Lung (tissue), 12 donors: ENCODE measurements around the gene SPATA31C1. TPM values are rescaled to one million over a fixed set of nuclear protein-coding genes. Genes with fewer than 3 reads are reported as not detected.
"Not testable (repeated sequence)": the region's sequence is repeated elsewhere in the genome, so short reads cannot be mapped to it uniquely, and the experiment has no call there.

Source experiments
- ATAC-seq: fragments of 200-7000 bp; cut with Tn5 transposase; one replicate; pipeline ENCODE4 v1.9.1; 2020; ENCODE audit warnings: moderate number of reproducible peaks; ENCODE audit not compliant: insufficient read depth, low FRiP score
- DNase-seq, 3 donors: peaks; one replicate each; pipeline ENCODE4 v3.0.0-alpha.2; 2013 to 2017
- H3K27ac ChIP-seq, 2 donors: one replicate each; pipeline ENCODE4 v1.5.1; 2013; ENCODE audit warnings: mild to moderate bottlenecking in 2 of 2, moderate library complexity in 2 of 2, control low read depth in 1 of 2, inconsistent platforms in 1 of 2, low read depth in 1 of 2, low read length in 1 of 2
- H3K27me3 ChIP-seq, 3 donors: one replicate each; pipeline ENCODE4 v1.5.1; 2013; ENCODE audit warnings: low read length in 2 of 3; ENCODE audit not compliant: control insufficient read depth in 3 of 3, insufficient read depth in 3 of 3
- H3K36me3 ChIP-seq, 4 donors: one replicate each; pipeline ENCODE4 v1.5.1; 2013; ENCODE audit warnings: low read length in 4 of 4, mild to moderate bottlenecking in 1 of 4, moderate library complexity in 1 of 4; ENCODE audit not compliant: control insufficient read depth in 4 of 4, insufficient read depth in 4 of 4
- H3K4me1 ChIP-seq, 5 donors: one replicate each; pipeline ENCODE4 v1.5.1; 2013; ENCODE audit warnings: low read length in 5 of 5, mild to moderate bottlenecking in 2 of 5, moderate library complexity in 1 of 5; ENCODE audit not compliant: control insufficient read depth in 5 of 5, insufficient read depth in 5 of 5
- H3K4me3 ChIP-seq: one replicate; pipeline ENCODE4 v1.5.1; 2013; ENCODE audit warnings: mild to moderate bottlenecking, control low read depth, moderate library complexity
- H3K9ac ChIP-seq, 2 donors: one replicate each; pipeline ENCODE4 v1.5.1; 2013; ENCODE audit warnings: low read length in 2 of 2, control low read depth in 1 of 2; ENCODE audit not compliant: insufficient read depth in 1 of 2
- H3K9me3 ChIP-seq, 4 donors: one replicate each; pipeline ENCODE4 v1.5.1; 2013; ENCODE audit warnings: low read length in 3 of 4, mild to moderate bottlenecking in 1 of 4, moderate library complexity in 1 of 4; ENCODE audit not compliant: control insufficient read depth in 4 of 4, insufficient read depth in 3 of 4
- CTCF ChIP-seq: IDR thresholded peaks from 2 replicates; pipeline ENCODE4 v1.5.1; 2012; ENCODE audit warnings: mild to moderate bottlenecking; ENCODE audit errors: control extremely low read depth, extremely low read depth
- WGBS, 2 donors: extraction: QIAGEN DNeasy Blood & Tissue Kit; methylation state at CpG; one replicate each; pipeline ENCODE4 v1.1.7; 2013; 5-methylcytosine and 5-hydroxymethylcytosine counted together
- polyA plus RNA-seq, 2 donors: library from polyadenylated mRNA; stranded (reverse); fragments of 200-250 nt; gene quantifications; one replicate each; pipeline ENCODE4 v1.2.1, GENCODE V29; 2013
- total RNA-seq, 2 donors: library from RNA; depleted of rRNA in 1 of 2; stranded (reverse); fragments of >200 nt in 1 of 2; gene quantifications; one replicate each; pipeline ENCODE4 v1.2.1, GENCODE V29; 2014 to 2021
- donor health status: control.
- donor health status: control.
- donor health status: Bipolar disorder and iron deficiency.
- donor health status: healthy.
- donor health status: DM: yes; HTN: yes; CAD: no.

SPATA31C1 gene
- total and polyA plus RNA-seq, 4 donors: not detected

GRCh38 chr9:87934444-87934843 lies 16.7 kb downstream of the SPATA31C1 start:
- not testable (repeated sequence) for H3K27me3 ChIP-seq, H3K9ac ChIP-seq, H3K36me3 ChIP-seq, H3K4me3 ChIP-seq, ATAC-seq, DNase-seq, H3K9me3 ChIP-seq, H3K4me1 ChIP-seq, H3K27ac ChIP-seq
- WGBS, 2 donors: 88 to 94% methylated on average over 7 of the region's 7 CpGs

- 81% methylated on average over 9 to 12 of the region's 12 CpGs for WGBS, 2 donors
- not testable (repeated sequence) for ATAC-seq, H3K4me1 ChIP-seq
Observed at GRCh38 chr9:87937352-87937751, 19.6 kb downstream of the SPATA31C1 start.

GRCh38 chr9:87937918-87938317 lies 20.2 kb downstream of the SPATA31C1 start:
- not testable (repeated sequence) for H3K9ac ChIP-seq, H3K27me3 ChIP-seq, DNase-seq, H3K27ac ChIP-seq, H3K9me3 ChIP-seq, ATAC-seq, H3K4me3 ChIP-seq, H3K36me3 ChIP-seq, H3K4me1 ChIP-seq
- WGBS, 2 donors: 52 to 68% methylated on average over 9 of the region's 9 CpGs

More at GRCh38 chr9:87937352-87937751, 19.6 kb downstream of the SPATA31C1 start:
- not testable (repeated sequence) for DNase-seq, H3K27ac ChIP-seq, H3K27me3 ChIP-seq, H3K9ac ChIP-seq, H3K9me3 ChIP-seq, H3K36me3 ChIP-seq, H3K4me3 ChIP-seq

GRCh38 chr9:87938336-87938735 lies 20.6 kb downstream of the SPATA31C1 start:
- not testable (repeated sequence) for H3K27me3 ChIP-seq, H3K9me3 ChIP-seq, H3K9ac ChIP-seq, DNase-seq, ATAC-seq, H3K4me3 ChIP-seq, H3K27ac ChIP-seq, H3K36me3 ChIP-seq, H3K4me1 ChIP-seq
- WGBS, 2 donors: 76 to 85% methylated on average over 7 of the region's 12 CpGs

GRCh38 chr9:87939096-87939495 lies 21.3 kb downstream of the SPATA31C1 start:
- H3K9ac ChIP-seq, H3K27ac ChIP-seq, DNase-seq, H3K4me1 ChIP-seq, ATAC-seq, H3K36me3 ChIP-seq, H3K4me3 ChIP-seq, H3K9me3 ChIP-seq, H3K27me3 ChIP-seq: not testable (repeated sequence)
- 86 to 93% methylated on average over 6 to 8 of the region's 8 CpGs for WGBS, 2 donors

GRCh38 chr9:87944096-87944495 lies 26.3 kb downstream of the SPATA31C1 start:
- no peak overlapping the region for H3K4me3 ChIP-seq
- H3K27me3 ChIP-seq: no peaks in the 10 kb centered on the region
- 74 to 76% methylated on average over 20 to 21 of the region's 21 CpGs for WGBS, 2 donors
- no peak for TF ChIP-seq CTCF
- H3K9me3 ChIP-seq: no peaks in the 10 kb centered on the region
- H3K27ac ChIP-seq: no peak overlapping the region
- peaks cover 0 to 2% (median 0%) of the 10 kb centered on the region in 5 donors for H3K4me1 ChIP-seq
- H3K36me3 ChIP-seq: no peaks in the 10 kb centered on the region
- DNase-seq (no peak), ATAC-seq (no peak)
- H3K9ac ChIP-seq: no peak overlapping the region
